Measurements from ENCODE around the gene KATNIP. TPM values are rescaled to one million over a fixed set of nuclear protein-coding genes. Genes with fewer than 3 reads are reported as not detected.
A peak's percentile ranks its signal among the peaks of the same experiment; 100 is the strongest.
"Not testable (repeated sequence)": the region's sequence is repeated elsewhere in the genome, so short reads cannot be mapped to it uniquely, and the experiment has no call there.

Gene KATNIP
- total and polyA plus RNA-seq, 2 donors (not counting 1 experiment from before 2014, with no cell fraction given): 11.4 to 22.8 TPM

- Histone ChIP-seq H4K20me1 (ENCODE audit: control insufficient read depth, extremely low read depth, insufficient read depth, low read length) (no peaks in the 10 kb centered on the region), H3K36me3 (ENCODE audit: control insufficient read depth, insufficient read depth, low read length) (no peaks in the 10 kb centered on the region), H3K4me2 (ENCODE audit: extremely low read depth, insufficient read depth, low read length) (no peak overlapping the region), H3K4me3 (replicated peaks in 1 of 4; ENCODE audit: control extremely low read depth in 1 of 4, insufficient read depth in 1 of 4, low read depth in 3 of 4, low read length in 4 of 4) (no peak overlapping the region), H3K4me1 (ENCODE audit: control insufficient read depth, extremely low read depth, insufficient read depth, low read length) (no peaks in the 10 kb centered on the region), H2AFZ (ENCODE audit: low read length) (no peak overlapping the region), H3K79me2 (ENCODE audit: control insufficient read depth, insufficient read depth, low read length) (no peaks in the 10 kb centered on the region), H3K9me3 (ENCODE audit: control insufficient read depth, insufficient read depth, low read depth, low read length) (no peaks in the 10 kb centered on the region), H3K9ac (ENCODE audit: insufficient read depth, low read length) (no peak overlapping the region), H3K27ac (ENCODE audit: insufficient read depth, low read length) (no peak overlapping the region), H3K27me3 (ENCODE audit: control insufficient read depth, insufficient read depth, low read length) (no peaks in the 10 kb centered on the region)
- DNase-seq (ENCODE audit: low read depth in 2 of 2): no peak
- TF ChIP-seq CTCF (conservative IDR thresholded peaks at IDR 0.05 in 1 of 2, IDR thresholded peaks at IDR 0.05 in 1 of 2; ENCODE audit: low read depth in 1 of 2, low read length in 2 of 2) (no peak), EZH2 (IDR thresholded peaks at IDR 0.05; ENCODE audit: low read length, missing control alignments) (no peak)
These were observed 18.1 kb downstream of the KATNIP start for GRCh38 chr16:27568077-27568476.

GRCh38 chr16:27570986-27571385 lies 21.0 kb downstream of the KATNIP start:
- H2AFZ ChIP-seq (ENCODE audit: low read length); H3K9me3 ChIP-seq (ENCODE audit: control insufficient read depth, insufficient read depth, low read depth, low read length): not testable (repeated sequence)

GRCh38 chr16:27571433-27572326 lies 21.7 kb downstream of the KATNIP start:
- H3K27me3 ChIP-seq (ENCODE audit: control insufficient read depth, insufficient read depth, low read length): no peaks in the 10 kb centered on the region
- no peaks in the 10 kb centered on the region for H3K4me1 ChIP-seq (ENCODE audit: control insufficient read depth, extremely low read depth, insufficient read depth, low read length)
- no peak overlapping the region for H3K4me3 ChIP-seq (replicated peaks in 1 of 4; ENCODE audit: control extremely low read depth in 1 of 4, insufficient read depth in 1 of 4, low read depth in 3 of 4, low read length in 4 of 4)
- TF ChIP-seq EZH2 (IDR thresholded peaks at IDR 0.05; ENCODE audit: low read length, missing control alignments) (no peak), CTCF (conservative IDR thresholded peaks at IDR 0.05 in 1 of 2, IDR thresholded peaks at IDR 0.05 in 1 of 2; ENCODE audit: low read depth in 1 of 2, low read length in 2 of 2) (no peak)
- no peak overlapping the region for H3K9ac ChIP-seq (ENCODE audit: insufficient read depth, low read length)
- no peaks in the 10 kb centered on the region for H3K79me2 ChIP-seq (ENCODE audit: control insufficient read depth, insufficient read depth, low read length)
- no peaks in the 10 kb centered on the region for H4K20me1 ChIP-seq (ENCODE audit: control insufficient read depth, extremely low read depth, insufficient read depth, low read length)
- H3K36me3 ChIP-seq (ENCODE audit: control insufficient read depth, insufficient read depth, low read length): no peaks in the 10 kb centered on the region
- no peak overlapping the region for H3K27ac ChIP-seq (ENCODE audit: insufficient read depth, low read length)
- no peak overlapping the region for H3K4me2 ChIP-seq (ENCODE audit: extremely low read depth, insufficient read depth, low read length)
- no peak overlapping the region for H2AFZ ChIP-seq (ENCODE audit: low read length)
- DNase-seq (ENCODE audit: low read depth in 2 of 2): peak in 1 of 2 donors; percentile 9
- no peaks in the 10 kb centered on the region for H3K9me3 ChIP-seq (ENCODE audit: control insufficient read depth, insufficient read depth, low read depth, low read length)

More at GRCh38 chr16:27570986-27571385, 21.0 kb downstream of the KATNIP start:
- not testable (repeated sequence) for H3K4me2 ChIP-seq (ENCODE audit: extremely low read depth, insufficient read depth, low read length); H3K9ac ChIP-seq (ENCODE audit: insufficient read depth, low read length); H4K20me1 ChIP-seq (ENCODE audit: control insufficient read depth, extremely low read depth, insufficient read depth, low read length); H3K27ac ChIP-seq (ENCODE audit: insufficient read depth, low read length); H3K36me3 ChIP-seq (ENCODE audit: control insufficient read depth, insufficient read depth, low read length); DNase-seq (ENCODE audit: low read depth in 2 of 2); H3K79me2 ChIP-seq (ENCODE audit: control insufficient read depth, insufficient read depth, low read length); H3K4me1 ChIP-seq (ENCODE audit: control insufficient read depth, extremely low read depth, insufficient read depth, low read length); H3K27me3 ChIP-seq (ENCODE audit: control insufficient read depth, insufficient read depth, low read length); H3K4me3 ChIP-seq (replicated peaks in 1 of 4; ENCODE audit: control extremely low read depth in 1 of 4, insufficient read depth in 1 of 4, low read depth in 3 of 4, low read length in 4 of 4)

All from fibroblast of lung (primary cell).